HepG2 (cell line): Measurements from ENCODE around the gene PRAMEF5. TPM values are rescaled to one million over a fixed set of nuclear protein-coding genes. Genes with fewer than 3 reads are reported as not detected.
"Not testable (repeated sequence)": the region's sequence is repeated elsewhere in the genome, so short reads cannot be mapped to it uniquely, and the experiment has no call there.

Source experiments
- ATAC-seq: fragments of 200-7000 bp; cut with Tn5 transposase; 3 replicates; pipeline ENCODE4 v1.9.1; 2020; ENCODE audit warnings: mild to moderate bottlenecking, moderate library complexity
- BruUV-seq: library from RNA; stranded (reverse); fragments of 400-500 nt; replicated peaks from 2 replicates; lab custom pipeline; 2021; lab: Mats Ljungman, UMichigan
- CTCF ChIA-PET: fragments of 300-600 bp; formaldehyde crosslinking; extraction: SDS; loops from one replicate; lab custom pipeline; 2021; ENCODE audit warnings: low total read pairs, inconsistent platforms, low intra/inter-chr PET ratio; lab: Yijun Ruan, JAX
- POLR2A ChIA-PET: fragments of 350-600 bp; sonication (Branson Sonifier 250); formaldehyde crosslinking; loops from one replicate; lab custom pipeline; 2020; ENCODE audit warnings: antibody characterized with exemption, inconsistent platforms; lab: Yijun Ruan, JAX
- DNase-seq: peaks from one replicate; pipeline ENCODE4 v3.0.0-alpha.2; 2015; ENCODE audit warnings: low spot score
- FAIRE-seq: peaks from 3 replicates; lab custom pipeline; 2011; peaks lifted over from hg19 to GRCh38; lab: Jason Lieb, UNC
- H2AFZ ChIP-seq: one replicate; pipeline ENCODE4 v1.6.1; 2011; ENCODE audit warnings: low read length, inconsistent platforms
- H3K27ac ChIP-seq: fragments of 300-600 bp; 3 replicates; pipeline ENCODE4 v1.8.0; 2011; ENCODE audit warnings: mixed run types, mild to moderate bottlenecking, mixed read lengths, low read length, inconsistent platforms; ENCODE audit not compliant: insufficient read depth; ENCODE audit errors: extremely low read length
- H3K27me3 ChIP-seq, 2 experiments: fragments of 200-600 bp in 1 of 2; 2 replicates in 1 of 2; 3 replicates in 1 of 2; pipeline versions ENCODE4 v1.6.0 to v1.8.0; 2011; ENCODE audit warnings: low read length in 2 of 2, mild to moderate bottlenecking in 2 of 2, moderate library complexity in 2 of 2, inconsistent platforms in 1 of 2; ENCODE audit not compliant: insufficient read depth in 2 of 2, control insufficient read depth in 1 of 2
- H3K36me3 ChIP-seq, 2 experiments: fragments of 200-600 bp in 1 of 2; replicated peaks in 1 of 2; 2 replicates in 1 of 2; 3 replicates in 1 of 2; pipeline versions ENCODE4 v1.5.1 to v1.8.0; 2011; ENCODE audit warnings: low read length in 2 of 2, inconsistent platforms in 1 of 2; ENCODE audit not compliant: insufficient read depth in 2 of 2, control insufficient read depth in 1 of 2
- H3K4me1 ChIP-seq: 2 replicates; pipeline ENCODE4 v1.5.1; 2012; ENCODE audit warnings: low read length, inconsistent platforms; ENCODE audit not compliant: insufficient read depth
- H3K4me2 ChIP-seq: 2 replicates; pipeline ENCODE4 v1.6.0; 2011; ENCODE audit warnings: low read depth, low read length, inconsistent platforms
- H3K4me3 ChIP-seq, 3 experiments: fragments of 200-600 bp in 1 of 3; sonication (generic), shearing (Covaris generic) in 1 of 3; replicated peaks in 1 of 3; 2 replicates each; pipeline ENCODE4 v1.5.1; 2011 to 2016; ENCODE audit warnings: low read length in 3 of 3, inconsistent platforms in 2 of 3, low read depth in 2 of 3, mild to moderate bottlenecking in 2 of 3, control low read depth in 1 of 3, mixed read lengths in 1 of 3; ENCODE audit not compliant: insufficient read depth in 1 of 3
- H3K79me2 ChIP-seq: one replicate; pipeline ENCODE4 v1.6.1; 2011; ENCODE audit warnings: low read length, inconsistent platforms; ENCODE audit not compliant: insufficient read depth
- H3K9ac ChIP-seq: 2 replicates; pipeline ENCODE4 v1.6.0; 2011; ENCODE audit warnings: mild to moderate bottlenecking, low read depth, low read length, inconsistent platforms; ENCODE audit not compliant: insufficient read depth
- H3K9me3 ChIP-seq: 2 replicates; pipeline ENCODE4 v1.5.1; 2012; ENCODE audit warnings: mild to moderate bottlenecking, low read length
- H4K20me1 ChIP-seq: 2 replicates; pipeline ENCODE4 v1.6.0; 2011; ENCODE audit warnings: inconsistent platforms, mild to moderate bottlenecking, low read length, moderate library complexity; ENCODE audit not compliant: insufficient read depth
- WGBS: methylation state at CpG from one replicate; pipeline ENCODE4 v1.1.6; 2017; ENCODE audit warnings: low lambda C conversion rate; 5-methylcytosine and 5-hydroxymethylcytosine counted together
- in situ Hi-C: cut with HindIII; loops from 2 replicates; pipeline ENCODE4 v1.10.0; 2017; ENCODE audit warnings: low pct_unique_long_range_greater_than_20kb; ENCODE audit not compliant: extremely low pct_ligation_motif_present
- intact Hi-C: fragments of 100-400 bp; cut with micrococcal nuclease; formaldehyde crosslinking; loops from one replicate; pipeline ENCODE4 v1.10.0; 2022; ENCODE audit not compliant: unreplicated experiment
- polyA plus RNA-seq, 8 experiments: library from polyadenylated mRNA; depleted of rRNA in 3 of 8; stranded (reverse) in 7 of 8; unstranded in 1 of 8; fragments of >200 nt; fragmentation: Illumina TruSeq in 4 of 8; extraction: Trizol in 4 of 8; gene quantifications; 2 replicates each; pipeline versions ENCODE4 v1.2.1 to v1.2.3, GENCODE V29; 2011 to 2016; ENCODE audit warnings: low read depth in 4 of 8, missing spikeins in 1 of 8, mixed read lengths in 1 of 8; ENCODE audit not compliant: insufficient read depth in 1 of 8
- total RNA-seq, 5 experiments: library from RNA; depleted of rRNA; stranded (reverse); fragments of >200 nt; fragmentation: Illumina TruSeq; extraction: Trizol; gene quantifications; 2 replicates each; pipeline ENCODE4 v1.2.3, GENCODE V29; 2016; ENCODE audit warnings: low read depth in 1 of 5

Gene PRAMEF5
- total and polyA plus RNA-seq, 2 of the 13 experiments (the other 11 are each of a cell fraction or from before 2014, with no cell fraction given): not detected

DNA sequence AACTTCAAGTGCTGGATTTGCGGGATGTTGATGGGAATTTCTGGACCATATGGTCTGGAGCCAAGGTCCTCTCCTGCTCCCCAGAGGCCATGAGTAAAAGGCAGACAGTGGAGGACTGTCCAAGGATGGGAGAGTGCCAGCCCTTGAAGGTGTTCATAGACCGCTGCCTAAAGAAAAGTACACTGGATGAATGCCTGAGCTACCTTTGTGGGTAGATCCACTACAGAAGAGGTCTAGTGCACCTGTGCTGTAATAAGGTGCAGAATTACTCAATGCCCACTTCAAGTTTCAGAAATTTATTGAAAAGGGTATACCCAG is 7.5 kb upstream of the PRAMEF5 start:
- H4K20me1 ChIP-seq, FAIRE-seq, POLR2A ChIA-PET, BruUV-seq, in situ Hi-C loops, H3K9ac ChIP-seq, H3K4me1 ChIP-seq, H3K27ac ChIP-seq, H3K9me3 ChIP-seq, H3K36me3 ChIP-seq, CTCF ChIA-PET, intact Hi-C loops, H3K79me2 ChIP-seq, ATAC-seq, H3K27me3 ChIP-seq, H3K4me3 ChIP-seq, H3K4me2 ChIP-seq, H2AFZ ChIP-seq, DNase-seq: not testable (repeated sequence)
- 15% methylated on average over 2 of the region's 2 CpGs for WGBS

DNA sequence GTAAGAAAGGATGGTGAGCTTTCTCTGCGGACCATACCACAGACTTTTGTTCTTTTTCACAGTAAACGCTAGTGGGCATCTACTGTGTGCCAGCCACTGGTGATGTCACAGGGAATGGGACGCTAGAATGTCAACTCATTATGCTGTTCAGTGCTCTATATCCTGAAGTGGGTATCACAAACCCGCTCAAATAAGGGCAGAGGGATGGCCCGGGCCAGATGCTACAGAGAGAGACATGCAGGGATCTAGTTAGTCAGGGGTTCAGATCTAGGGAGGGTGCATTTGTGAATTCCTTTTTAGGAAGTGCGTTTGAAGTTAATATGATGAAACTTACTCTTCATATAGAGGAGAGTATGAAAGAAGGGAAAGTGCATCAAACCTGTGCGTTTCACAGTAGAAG is 6.9 kb upstream of the PRAMEF5 start:
- H4K20me1 ChIP-seq, H3K27ac ChIP-seq, DNase-seq, H3K4me1 ChIP-seq, H3K9ac ChIP-seq, H3K9me3 ChIP-seq, intact Hi-C loops, H3K27me3 ChIP-seq, H3K4me2 ChIP-seq, H3K36me3 ChIP-seq, H3K79me2 ChIP-seq, BruUV-seq, in situ Hi-C loops, ATAC-seq, FAIRE-seq, POLR2A ChIA-PET, H3K4me3 ChIP-seq, H2AFZ ChIP-seq, CTCF ChIA-PET: not testable (repeated sequence)
- 10% methylated on average over 6 of the region's 7 CpGs for WGBS

DNA sequence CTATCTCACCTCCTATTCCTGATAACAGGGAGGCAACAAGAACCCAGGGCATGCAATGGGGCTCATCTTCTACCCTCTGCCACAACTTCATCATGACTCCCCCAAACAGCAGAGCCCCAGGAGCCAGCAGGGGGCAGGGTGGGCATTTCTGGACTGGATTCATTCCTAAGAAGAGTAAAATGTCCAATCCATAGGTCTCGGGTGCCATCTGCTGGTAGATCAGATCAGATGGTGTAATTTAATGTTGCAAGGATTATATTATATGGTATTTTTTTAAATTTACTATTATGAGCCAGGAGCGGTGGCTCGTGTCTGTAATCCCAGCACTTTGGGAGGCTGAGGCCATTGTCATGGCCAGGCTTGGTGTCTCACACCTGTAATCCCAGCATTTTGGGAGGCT is 11.1 kb downstream of the PRAMEF5 start:
- H3K27me3 ChIP-seq, H2AFZ ChIP-seq, H4K20me1 ChIP-seq, FAIRE-seq, H3K27ac ChIP-seq, in situ Hi-C loops, H3K79me2 ChIP-seq, H3K4me3 ChIP-seq, intact Hi-C loops, H3K9me3 ChIP-seq, BruUV-seq, H3K36me3 ChIP-seq, DNase-seq, CTCF ChIA-PET, H3K4me2 ChIP-seq, H3K4me1 ChIP-seq, H3K9ac ChIP-seq, POLR2A ChIA-PET: not testable (repeated sequence)
- no CpG with 5 or more reads among the region's 3 CpGs for WGBS
- peak; percentile 44; the same call in 1 of the 3 replicates for ATAC-seq
